ENCODE results near the gene CCDC102B.
A peak's percentile ranks its signal among the peaks of the same experiment; 100 is the strongest.
"Not testable (repeated sequence)": the region's sequence is repeated elsewhere in the genome, so short reads cannot be mapped to it uniquely, and the experiment has no call there.

Gene CCDC102B

GRCh38 chr18:68983126-68983525 is 185.2 kb downstream of the CCDC102B start:
- DNase-seq (ENCODE audit: low read depth) = no peak

GRCh38 chr18:68984342-68984741 is 186.5 kb downstream of the CCDC102B start:
- DNase-seq (ENCODE audit: low read depth) = no peak

GRCh38 chr18:68985172-68985820 is 187.4 kb downstream of the CCDC102B start:
- DNase-seq (ENCODE audit: low read depth) = no peak

- peak; percentile 65 for DNase-seq (ENCODE audit: low read depth)
Observed at GRCh38 chr18:68991286-68991685, 193.4 kb downstream of the CCDC102B start.

- no peak for DNase-seq (ENCODE audit: low read depth)
Observed at GRCh38 chr18:68992719-68993482, 195.0 kb downstream of the CCDC102B start.

- no peak for DNase-seq (ENCODE audit: low read depth)
Observed at GRCh38 chr18:68995675-68996074, 197.8 kb downstream of the CCDC102B start.

- no peak for DNase-seq (ENCODE audit: low read depth)
Observed at GRCh38 chr18:68997845-68998244, 200.0 kb downstream of the CCDC102B start.

- DNase-seq (ENCODE audit: low read depth) = peak; percentile 29
Observed at GRCh38 chr18:69000366-69000765, 202.5 kb downstream of the CCDC102B start.

GRCh38 chr18:69002233-69002632 is 204.4 kb downstream of the CCDC102B start:
- no peak for DNase-seq (ENCODE audit: low read depth)

- not testable (repeated sequence) for DNase-seq (ENCODE audit: low read depth)
Observed at GRCh38 chr18:69006212-69006611, 208.3 kb downstream of the CCDC102B start.

GRCh38 chr18:69008538-69008937 is 210.7 kb downstream of the CCDC102B start:
- DNase-seq (ENCODE audit: low read depth) = no peak

- DNase-seq (ENCODE audit: low read depth) = no peak
Observed at GRCh38 chr18:69021211-69021805, 223.4 kb downstream of the CCDC102B start.

- DNase-seq (ENCODE audit: low read depth) = peak; percentile 9
Observed at GRCh38 chr18:69022426-69022825, 224.5 kb downstream of the CCDC102B start.

GRCh38 chr18:69031571-69031970 is 233.7 kb downstream of the CCDC102B start:
- no peak for DNase-seq (ENCODE audit: low read depth)

- DNase-seq (ENCODE audit: low read depth) = no peak
Observed at GRCh38 chr18:69032009-69032408, 234.1 kb downstream of the CCDC102B start.

- no peak for DNase-seq (ENCODE audit: low read depth)
Observed at GRCh38 chr18:69035756-69036155, 237.9 kb downstream of the CCDC102B start.

GRCh38 chr18:69044215-69044614 is 246.3 kb downstream of the CCDC102B start:
- DNase-seq (ENCODE audit: low read depth) = no peak

- no peak for DNase-seq (ENCODE audit: low read depth)
Observed at GRCh38 chr18:69064063-69064462, 266.2 kb downstream of the CCDC102B start.

GRCh38 chr18:69067048-69067447 is 269.2 kb downstream of the CCDC102B start:
- no peak for DNase-seq (ENCODE audit: low read depth)

GRCh38 chr18:69071680-69072079 is 273.8 kb downstream of the CCDC102B start:
- DNase-seq (ENCODE audit: low read depth) = no peak

GRCh38 chr18:69081846-69082245 is 284.0 kb downstream of the CCDC102B start:
- no peak for DNase-seq (ENCODE audit: low read depth)

GRCh38 chr18:69082499-69082898 is 284.6 kb downstream of the CCDC102B start:
- DNase-seq (ENCODE audit: low read depth) = no peak

- no peak for DNase-seq (ENCODE audit: low read depth)
Observed at GRCh38 chr18:69085951-69086350, 288.1 kb downstream of the CCDC102B start.

All from iris pigment epithelial cell (primary cell).